ENCODE data around the gene PCDHGC4. TPM values are rescaled to one million over a fixed set of nuclear protein-coding genes. Genes with fewer than 3 reads are reported as not detected.
A peak's percentile ranks its signal among the peaks of the same experiment; 100 is the strongest.

PCDHGC4 gene
- total and polyA plus RNA-seq, 2 of the 8 experiments (the other 6 are each of a cell fraction or from before 2014, with no cell fraction given) = 2.1 to 2.4 TPM

DNA sequence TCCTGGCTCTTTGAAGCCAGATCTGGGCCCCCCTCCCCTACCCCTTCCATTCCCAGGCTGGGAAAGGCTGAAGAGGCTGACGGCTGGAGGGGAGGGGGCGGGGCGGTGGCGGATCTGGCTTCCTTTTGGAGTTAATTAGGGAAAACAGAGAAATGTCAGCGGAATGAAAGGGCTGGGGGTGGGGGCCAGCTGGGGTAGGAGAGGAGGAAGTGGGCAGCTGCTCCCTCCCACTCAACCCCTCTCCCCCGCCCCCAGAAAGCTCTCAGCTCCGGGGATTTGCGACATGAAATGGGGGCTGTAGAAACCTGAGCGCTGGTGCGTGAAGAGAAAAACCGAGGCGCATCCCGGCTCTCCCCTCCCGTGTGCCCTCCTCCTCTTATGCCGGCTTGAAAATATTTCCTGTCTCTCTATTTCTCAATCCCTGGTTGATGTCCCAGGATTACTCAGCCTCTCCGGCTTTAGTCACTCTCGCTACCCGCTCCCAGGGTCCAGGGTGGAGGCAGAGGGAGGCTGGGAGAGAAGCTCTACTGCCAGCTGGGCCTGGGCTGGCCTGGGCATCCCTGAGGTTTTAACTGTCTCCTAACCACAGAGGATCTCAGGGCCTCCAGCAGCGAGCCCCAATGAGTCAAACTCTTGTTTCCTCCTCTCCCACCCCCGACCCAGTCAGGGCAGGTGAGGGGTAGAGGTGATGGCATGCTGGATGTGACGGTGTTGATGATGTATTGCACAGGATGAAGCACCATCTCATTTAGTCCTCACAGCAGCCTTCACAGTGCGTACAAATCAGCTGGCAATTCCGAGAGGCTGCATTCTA is 24.2 kb downstream of the PCDHGC4 start:
- peak overlapping the region; percentile 35 for H4K5ac ChIP-seq (ENCODE audit: insufficient read length, low read depth, low read length)
- no peak overlapping the region for H3K56ac ChIP-seq (replicated peaks; ENCODE audit: insufficient read length, low read depth, low read length)
- no peak overlapping the region for H2BK20ac ChIP-seq (ENCODE audit: low read length)
- 0 out of 2 replicates have a peak overlapping the region, but pooled peaks have one; percentile 68 for H2BK12ac ChIP-seq (ENCODE audit: low read depth, low read length)
- H3K36me3 ChIP-seq (ENCODE audit: control insufficient read depth in 2 of 4, insufficient read depth in 4 of 4, low read length in 3 of 4) = peaks cover 0 to 9% (median 3%) of the 10 kb centered on the region in 4 experiments; a peak in 3 of 8 replicates
- H3K4me3 ChIP-seq (ENCODE audit: extremely low read depth in 1 of 4, insufficient read depth in 2 of 4, low read depth in 3 of 4, low read length in 4 of 4) = peak overlapping the region; percentile 17 to 48 (median 22); a peak in 5 of 8 replicates
- no peak overlapping the region for H3K18ac ChIP-seq (ENCODE audit: extremely low read depth, low read length)
- H3K79me1 ChIP-seq (ENCODE audit: low read depth, low read length) = no peaks in the 10 kb centered on the region
- DNase-seq (ENCODE audit: low read depth in 1 of 2, low spot score in 2 of 2) (no peak), FAIRE-seq (no peak)
- no peaks in the 10 kb centered on the region for H3K9me3 ChIP-seq (ENCODE audit: insufficient read depth in 2 of 2, low read depth in 1 of 2, low read length in 1 of 2)
- POLR2A ChIA-PET (ENCODE audit: partially characterized antibody) = interaction anchor here (0.6 to 2.2 kb wide), 7 partner anchors 13 to 95 kb away, joined by 3 to 17 read pairs (median 6); partner anchors contain the start of gene PCDHGA11
- H3K23me2 ChIP-seq (ENCODE audit: low read depth, low read length) = peaks cover 15% of the 10 kb centered on the region
- H2BK5ac ChIP-seq (ENCODE audit: low read depth, low read length) = peak overlapping the region; percentile 68
- H3K4ac ChIP-seq (replicated peaks; ENCODE audit: insufficient read length, low read depth, low read length) = peak overlapping the region; percentile 57
- H3K4me2 ChIP-seq (ENCODE audit: insufficient read depth in 1 of 2, low read depth in 2 of 2, low read length in 2 of 2) = peak overlapping the region; percentile 61 to 65
- H3K27ac ChIP-seq (ENCODE audit: low read depth, low read length) = no peak overlapping the region
- no peaks in the 10 kb centered on the region for H4K20me1 ChIP-seq (replicated peaks in 1 of 2; ENCODE audit: control insufficient read depth in 1 of 2, insufficient read depth in 2 of 2, low read length in 2 of 2)
- CTCF ChIA-PET (ENCODE audit: partially characterized antibody) = interaction anchor here (0.6 to 50.9 kb wide), 31 partner anchors 9 to 348 kb away, joined by 3 to 1236 read pairs (median 5); partner anchors contain the start of genes PCDHB11, PCDHB13, PCDHB14 and PCDHB15
- TF ChIP-seq EGR1 (IDR thresholded peaks at IDR 0.05; ENCODE audit: borderline replicate concordance, low read depth, low read length) (0 out of 2 replicates have a peak, but pooled peaks have one; percentile 5), PHF8 (conservative IDR thresholded peaks at IDR 0.05; ENCODE audit: low read depth, low read length) (no peak)
- H2BK15ac ChIP-seq (ENCODE audit: low read length) = peak overlapping the region; percentile 55; the same call in 1 of the 2 replicates
- no peaks in the 10 kb centered on the region for H3K27me3 ChIP-seq (replicated peaks in 1 of 4; ENCODE audit: control insufficient read depth in 3 of 4, extremely low read depth in 1 of 4, insufficient read depth in 3 of 4, low read length in 3 of 4)
- H2BK120ac ChIP-seq (replicated peaks; ENCODE audit: low read depth, low read length) = peak overlapping the region; percentile 38
- no peak overlapping the region for H2AFZ ChIP-seq (ENCODE audit: low read length)
- H3K79me2 ChIP-seq (ENCODE audit: control insufficient read depth in 1 of 2, insufficient read depth in 2 of 2, low read length in 2 of 2) = no peaks in the 10 kb centered on the region
- peak overlapping the region; percentile 20 for H4K8ac ChIP-seq (ENCODE audit: extremely low read depth, insufficient read depth, low read length)
- peak overlapping the region; percentile 72 for H4K91ac ChIP-seq (replicated peaks; ENCODE audit: insufficient read length, low read length)
- WGBS, 2 experiments (ENCODE audit: extremely low coverage in 1 of 2, insufficient coverage in 1 of 2, insufficient read length in 1 of 2, insufficient replicate concordance in 2 of 2, low coverage in 1 of 2, low lambda C conversion rate in 2 of 2, missing lambda C conversion rate in 1 of 2) = 43% methylated on average over 11 of the region's 23 CpGs; no CpG with 5 or more reads in 1 of the 2 experiments
- H3K4me1 ChIP-seq (replicated peaks in 1 of 4; ENCODE audit: control insufficient read depth in 3 of 4, insufficient read depth in 4 of 4, low read length in 3 of 4) = peaks cover 4 to 21% (median 11%) of the 10 kb centered on the region in 4 experiments
- no peak overlapping the region for H2AK5ac ChIP-seq (ENCODE audit: low read depth, low read length)
- no peak overlapping the region for H3K14ac ChIP-seq (ENCODE audit: insufficient read length)
- H3K9ac ChIP-seq (replicated peaks in 1 of 4; ENCODE audit: extremely low read depth in 1 of 4, low read depth in 3 of 4, low read length in 3 of 4) = no peak overlapping the region
- no peak overlapping the region for H3K23ac ChIP-seq (ENCODE audit: insufficient read length)
